Smooth muscle cell (in vitro differentiated cells): Measurements from ENCODE around the gene SMCO3. TPM values are rescaled to one million over a fixed set of nuclear protein-coding genes. Genes with fewer than 3 reads are reported as not detected.
"Not testable (repeated sequence)": the region's sequence is repeated elsewhere in the genome, so short reads cannot be mapped to it uniquely, and the experiment has no call there.

ENCODE experiments used
- DNase-seq: peaks from one replicate; lab custom pipeline; 2025; ENCODE audit not compliant: unreplicated experiment; lab: John Stamatoyannopoulos, UW
- H2AFZ ChIP-seq: fragments of 200-600 bp; sonication (generic); 2 replicates; pipeline ENCODE4 v1.6.0; 2016; ENCODE audit warnings: antibody characterized with exemption, low read depth, mild to moderate bottlenecking
- H3F3A ChIP-seq: fragments of 200-600 bp; sonication (generic); 2 replicates; pipeline ENCODE4 v1.6.0; 2017; ENCODE audit warnings: antibody characterized with exemption, low read depth
- H3K27ac ChIP-seq: fragments of 200-600 bp; sonication (generic); 2 replicates; pipeline ENCODE4 v1.5.1; 2016; ENCODE audit warnings: low read depth, mild to moderate bottlenecking
- H3K27me3 ChIP-seq: fragments of 200-600 bp; sonication (generic); 2 replicates; pipeline ENCODE4 v1.6.1; 2016; ENCODE audit warnings: low read depth, mild to moderate bottlenecking
- H3K36me3 ChIP-seq: fragments of 200-600 bp; sonication (generic); 2 replicates; pipeline ENCODE4 v1.5.1; 2016; ENCODE audit warnings: low read depth
- H3K4me1 ChIP-seq: fragments of 200-600 bp; sonication (generic); 2 replicates; pipeline ENCODE4 v1.5.1; 2016; ENCODE audit warnings: low read depth
- H3K4me2 ChIP-seq: fragments of 200-600 bp; sonication (generic); 2 replicates; pipeline ENCODE4 v1.6.0; 2016; ENCODE audit warnings: mild to moderate bottlenecking
- H3K4me3 ChIP-seq: fragments of 200-600 bp; sonication (generic); 2 replicates; pipeline ENCODE4 v1.5.1; 2016; ENCODE audit warnings: mild to moderate bottlenecking
- H3K79me2 ChIP-seq: fragments of 200-600 bp; sonication (generic); 2 replicates; pipeline ENCODE4 v1.6.0; 2016; ENCODE audit warnings: low read depth, mild to moderate bottlenecking
- H3K9ac ChIP-seq: fragments of 200-600 bp; sonication (generic); 2 replicates; pipeline ENCODE4 v1.6.0; 2016; ENCODE audit warnings: low read depth
- H3K9me3 ChIP-seq: fragments of 200-600 bp; sonication (generic); replicated peaks from 2 replicates; pipeline ENCODE4 v1.5.1; 2016; ENCODE audit warnings: low read depth
- H4K20me1 ChIP-seq: fragments of 200-600 bp; sonication (generic); 2 replicates; pipeline ENCODE4 v1.6.0; 2016; ENCODE audit warnings: low read depth
- WGBS: methylation state at CpG from one replicate; pipeline ENCODE4 v1.1.7; 2016; ENCODE audit warnings: low lambda C conversion rate; 5-methylcytosine and 5-hydroxymethylcytosine counted together
- polyA plus RNA-seq: library from polyadenylated mRNA; unstranded; fragments of >200 nt; fragmentation: Nextera tagmentation; extraction: Ambion mirVana; gene quantifications from 2 replicates; pipeline ENCODE4 v1.2.1, GENCODE V29; 2016
- total RNA-seq: library from RNA; depleted of rRNA; stranded (reverse); fragments of >200 nt; gene quantifications from 2 replicates; pipeline ENCODE4 v1.2.3, GENCODE V29; 2014
- TF ChIP-seq, protein P1 (sequence below): fragments of 200-600 bp; sonication (generic); IDR thresholded peaks from 2 replicates; pipeline ENCODE4 v1.5.1; 2017; ENCODE audit warnings: borderline replicate concordance, mild to moderate bottlenecking, antibody characterized with exemption; ENCODE audit not compliant: insufficient read depth, poor library complexity, severe bottlenecking

Gene SMCO3
- total and polyA plus RNA-seq, 2 experiments from 2014 or later, result 0.22 to 0.93 TPM

- no peaks in the 10 kb centered on the region for H3K9me3 ChIP-seq
- peaks cover 5% of the 10 kb centered on the region for H3K4me1 ChIP-seq
- H3K27ac ChIP-seq, result peak overlapping the region; percentile 15
- DNase-seq, result no peak
- H3K36me3 ChIP-seq, result no peaks in the 10 kb centered on the region
- no peak overlapping the region for H3K4me2 ChIP-seq
- H3K79me2 ChIP-seq, result peaks cover 34% of the 10 kb centered on the region
- H4K20me1 ChIP-seq, result peaks cover 45% of the 10 kb centered on the region
- H2AFZ ChIP-seq, result no peak overlapping the region
- 91% methylated on average over 3 of the region's 3 CpGs for WGBS
- H3F3A ChIP-seq, result peaks cover 1% of the 10 kb centered on the region
- H3K4me3 ChIP-seq, result peak overlapping the region; percentile 2
- no peak overlapping the region for H3K9ac ChIP-seq
- TF ChIP-seq, protein P1, sequence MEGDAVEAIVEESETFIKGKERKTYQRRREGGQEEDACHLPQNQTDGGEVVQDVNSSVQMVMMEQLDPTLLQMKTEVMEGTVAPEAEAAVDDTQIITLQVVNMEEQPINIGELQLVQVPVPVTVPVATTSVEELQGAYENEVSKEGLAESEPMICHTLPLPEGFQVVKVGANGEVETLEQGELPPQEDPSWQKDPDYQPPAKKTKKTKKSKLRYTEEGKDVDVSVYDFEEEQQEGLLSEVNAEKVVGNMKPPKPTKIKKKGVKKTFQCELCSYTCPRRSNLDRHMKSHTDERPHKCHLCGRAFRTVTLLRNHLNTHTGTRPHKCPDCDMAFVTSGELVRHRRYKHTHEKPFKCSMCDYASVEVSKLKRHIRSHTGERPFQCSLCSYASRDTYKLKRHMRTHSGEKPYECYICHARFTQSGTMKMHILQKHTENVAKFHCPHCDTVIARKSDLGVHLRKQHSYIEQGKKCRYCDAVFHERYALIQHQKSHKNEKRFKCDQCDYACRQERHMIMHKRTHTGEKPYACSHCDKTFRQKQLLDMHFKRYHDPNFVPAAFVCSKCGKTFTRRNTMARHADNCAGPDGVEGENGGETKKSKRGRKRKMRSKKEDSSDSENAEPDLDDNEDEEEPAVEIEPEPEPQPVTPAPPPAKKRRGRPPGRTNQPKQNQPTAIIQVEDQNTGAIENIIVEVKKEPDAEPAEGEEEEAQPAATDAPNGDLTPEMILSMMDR, result no peak
- no peaks in the 10 kb centered on the region for H3K27me3 ChIP-seq
Observed at GRCh38 chr12:14766649-14767215, 47.2 kb downstream of the SMCO3 start.

DNA sequence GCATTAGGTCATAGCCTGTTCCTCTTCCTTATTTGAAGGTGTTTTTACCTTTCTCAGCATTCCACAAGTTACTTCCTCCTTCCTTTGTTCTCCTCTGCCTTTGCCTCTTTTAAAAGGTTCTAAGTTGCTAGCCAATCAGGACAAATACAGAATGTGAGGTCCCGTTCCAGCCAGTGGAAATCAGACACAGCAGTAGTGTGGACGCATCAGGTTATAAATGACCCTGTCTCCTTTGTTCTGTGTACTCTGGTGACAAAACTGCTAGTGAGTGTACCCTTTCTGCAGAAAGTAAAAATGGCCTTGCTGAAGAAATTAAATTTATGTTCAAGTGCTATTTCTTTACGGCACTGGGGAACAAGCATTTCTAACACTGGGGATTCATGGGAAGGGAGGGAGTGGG is 48.0 kb downstream of the SMCO3 start:
- H3K27ac ChIP-seq, H3K9ac ChIP-seq, H3F3A ChIP-seq, H3K27me3 ChIP-seq, H3K36me3 ChIP-seq, H3K4me1 ChIP-seq, H3K9me3 ChIP-seq, H3K4me3 ChIP-seq, H3K4me2 ChIP-seq, H2AFZ ChIP-seq, DNase-seq: not testable (repeated sequence)
- WGBS, result 92% methylated on average over 3 of the region's 3 CpGs
- H3K79me2 ChIP-seq, result peaks cover 34% of the 10 kb centered on the region
- peaks cover 45% of the 10 kb centered on the region for H4K20me1 ChIP-seq

GRCh38 chr12:14765398-14765797 is 48.6 kb downstream of the SMCO3 start:
- WGBS, result 98% methylated on average over 2 of the region's 2 CpGs
- H3K27me3 ChIP-seq, result no peaks in the 10 kb centered on the region
- no peaks in the 10 kb centered on the region for H3K36me3 ChIP-seq
- TF ChIP-seq, protein P1, result no peak
- H3F3A ChIP-seq, result no peaks in the 10 kb centered on the region
- H3K4me1 ChIP-seq, result peaks cover 3% of the 10 kb centered on the region
- H2AFZ ChIP-seq, result no peak overlapping the region
- no peaks in the 10 kb centered on the region for H3K9me3 ChIP-seq
- H3K4me3 ChIP-seq, result no peak overlapping the region
- no peak overlapping the region for H3K4me2 ChIP-seq
- no peak for DNase-seq
- H4K20me1 ChIP-seq, result peaks cover 45% of the 10 kb centered on the region
- H3K79me2 ChIP-seq, result peaks cover 34% of the 10 kb centered on the region
- H3K27ac ChIP-seq, result no peak overlapping the region
- H3K9ac ChIP-seq, result no peak overlapping the region

GRCh38 chr12:14759711-14760280 is 54.2 kb downstream of the SMCO3 start:
- H3F3A ChIP-seq, H2AFZ ChIP-seq, H3K36me3 ChIP-seq, H3K9ac ChIP-seq, H3K4me1 ChIP-seq, DNase-seq, H3K4me3 ChIP-seq, H3K9me3 ChIP-seq, H3K4me2 ChIP-seq, H3K27ac ChIP-seq, H3K27me3 ChIP-seq: not testable (repeated sequence)
- Histone ChIP-seq H4K20me1 (peaks cover 12% of the 10 kb centered on the region), H3K79me2 (peaks cover 15% of the 10 kb centered on the region)
- WGBS, result 78% methylated on average over 6 of the region's 6 CpGs
